HL-60 (cell line): ENCODE measurements around the gene KRTAP22-1.

ENCODE experiments used
- DNase-seq, 2 experiments: peaks; one replicate each; pipeline ENCODE4 v3.0.0-alpha.2; 2010 to 2020; ENCODE audit warnings: low read depth in 1 of 2, low spot score in 1 of 2
- H3K27ac ChIP-seq: fragments of 250-450 bp; sonication (Bioruptor Pico); replicated peaks from 2 replicates; pipeline ENCODE4 v1.5.1; 2020; ENCODE audit warnings: mild to moderate bottlenecking, moderate library complexity
- H3K27me3 ChIP-seq: fragments of 250-450 bp; sonication (Bioruptor Pico); 2 replicates; pipeline ENCODE4 v1.5.1; 2021; ENCODE audit warnings: mild to moderate bottlenecking, moderate library complexity; ENCODE audit not compliant: insufficient read depth, poor library complexity, severe bottlenecking
- H3K4me3 ChIP-seq: replicated peaks from 2 replicates; pipeline ENCODE4 v1.5.1; 2011; ENCODE audit warnings: mild to moderate bottlenecking, control low read depth, low read length; ENCODE audit not compliant: insufficient read depth
- GABPA ChIP-seq: IDR thresholded peaks from 2 replicates; pipeline ENCODE4 v1.6.1; 2012; ENCODE audit warnings: low read depth
- POLR2AphosphoS5 ChIP-seq: IDR thresholded peaks from 2 replicates; pipeline ENCODE4 v1.6.1; 2012; ENCODE audit warnings: low read depth
- SPI1 ChIP-seq: IDR thresholded peaks from 2 replicates; pipeline ENCODE4 v1.6.1; 2012; ENCODE audit warnings: low read depth, mild to moderate bottlenecking, borderline replicate concordance
- TF ChIP-seq, protein P1 (sequence below): IDR thresholded peaks from 2 replicates; pipeline ENCODE4 v1.6.1; 2012; ENCODE audit warnings: low read depth; ENCODE audit not compliant: insufficient replicate concordance
- TF ChIP-seq, protein P2 (sequence below): IDR thresholded peaks from one replicate; pipeline ENCODE4 v1.5.1; 2011; ENCODE audit warnings: low read length, control low read depth, inconsistent platforms; ENCODE audit not compliant: insufficient read depth

KRTAP22-1 gene

DNA sequence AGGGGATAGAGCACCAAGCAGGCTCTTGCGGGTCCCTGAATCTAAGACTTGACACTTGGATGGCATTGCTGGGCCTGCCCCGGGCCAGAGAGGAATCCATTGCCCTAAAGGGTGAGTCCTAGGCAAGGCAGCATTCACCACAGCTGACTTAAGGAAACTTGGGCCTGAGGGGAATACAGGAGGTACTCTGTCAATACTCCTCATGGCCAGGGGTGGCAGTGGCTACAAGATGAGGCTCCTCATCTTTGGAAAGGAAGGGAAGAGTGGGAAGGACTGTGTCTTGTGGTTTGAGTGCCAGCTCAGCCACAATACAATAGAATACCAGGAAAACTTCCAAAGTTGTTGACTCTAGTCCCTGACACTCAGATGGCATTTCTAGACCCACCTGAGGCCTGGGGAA, 5.1 kb downstream of the KRTAP22-1 start:
- Histone ChIP-seq H3K27me3 (no peaks in the 10 kb centered on the region), H3K27ac (no peak overlapping the region), H3K4me3 (no peak overlapping the region)
- no peak for TF ChIP-seq GABPA
- TF ChIP-seq SPI1 = no peak
- TF ChIP-seq POLR2AphosphoS5 = no peak
- TF ChIP-seq, protein P1, sequence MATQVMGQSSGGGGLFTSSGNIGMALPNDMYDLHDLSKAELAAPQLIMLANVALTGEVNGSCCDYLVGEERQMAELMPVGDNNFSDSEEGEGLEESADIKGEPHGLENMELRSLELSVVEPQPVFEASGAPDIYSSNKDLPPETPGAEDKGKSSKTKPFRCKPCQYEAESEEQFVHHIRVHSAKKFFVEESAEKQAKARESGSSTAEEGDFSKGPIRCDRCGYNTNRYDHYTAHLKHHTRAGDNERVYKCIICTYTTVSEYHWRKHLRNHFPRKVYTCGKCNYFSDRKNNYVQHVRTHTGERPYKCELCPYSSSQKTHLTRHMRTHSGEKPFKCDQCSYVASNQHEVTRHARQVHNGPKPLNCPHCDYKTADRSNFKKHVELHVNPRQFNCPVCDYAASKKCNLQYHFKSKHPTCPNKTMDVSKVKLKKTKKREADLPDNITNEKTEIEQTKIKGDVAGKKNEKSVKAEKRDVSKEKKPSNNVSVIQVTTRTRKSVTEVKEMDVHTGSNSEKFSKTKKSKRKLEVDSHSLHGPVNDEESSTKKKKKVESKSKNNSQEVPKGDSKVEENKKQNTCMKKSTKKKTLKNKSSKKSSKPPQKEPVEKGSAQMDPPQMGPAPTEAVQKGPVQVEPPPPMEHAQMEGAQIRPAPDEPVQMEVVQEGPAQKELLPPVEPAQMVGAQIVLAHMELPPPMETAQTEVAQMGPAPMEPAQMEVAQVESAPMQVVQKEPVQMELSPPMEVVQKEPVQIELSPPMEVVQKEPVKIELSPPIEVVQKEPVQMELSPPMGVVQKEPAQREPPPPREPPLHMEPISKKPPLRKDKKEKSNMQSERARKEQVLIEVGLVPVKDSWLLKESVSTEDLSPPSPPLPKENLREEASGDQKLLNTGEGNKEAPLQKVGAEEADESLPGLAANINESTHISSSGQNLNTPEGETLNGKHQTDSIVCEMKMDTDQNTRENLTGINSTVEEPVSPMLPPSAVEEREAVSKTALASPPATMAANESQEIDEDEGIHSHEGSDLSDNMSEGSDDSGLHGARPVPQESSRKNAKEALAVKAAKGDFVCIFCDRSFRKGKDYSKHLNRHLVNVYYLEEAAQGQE = no peak
- TF ChIP-seq, protein P2, sequence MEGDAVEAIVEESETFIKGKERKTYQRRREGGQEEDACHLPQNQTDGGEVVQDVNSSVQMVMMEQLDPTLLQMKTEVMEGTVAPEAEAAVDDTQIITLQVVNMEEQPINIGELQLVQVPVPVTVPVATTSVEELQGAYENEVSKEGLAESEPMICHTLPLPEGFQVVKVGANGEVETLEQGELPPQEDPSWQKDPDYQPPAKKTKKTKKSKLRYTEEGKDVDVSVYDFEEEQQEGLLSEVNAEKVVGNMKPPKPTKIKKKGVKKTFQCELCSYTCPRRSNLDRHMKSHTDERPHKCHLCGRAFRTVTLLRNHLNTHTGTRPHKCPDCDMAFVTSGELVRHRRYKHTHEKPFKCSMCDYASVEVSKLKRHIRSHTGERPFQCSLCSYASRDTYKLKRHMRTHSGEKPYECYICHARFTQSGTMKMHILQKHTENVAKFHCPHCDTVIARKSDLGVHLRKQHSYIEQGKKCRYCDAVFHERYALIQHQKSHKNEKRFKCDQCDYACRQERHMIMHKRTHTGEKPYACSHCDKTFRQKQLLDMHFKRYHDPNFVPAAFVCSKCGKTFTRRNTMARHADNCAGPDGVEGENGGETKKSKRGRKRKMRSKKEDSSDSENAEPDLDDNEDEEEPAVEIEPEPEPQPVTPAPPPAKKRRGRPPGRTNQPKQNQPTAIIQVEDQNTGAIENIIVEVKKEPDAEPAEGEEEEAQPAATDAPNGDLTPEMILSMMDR = no peak
- DNase-seq = no peak

DNA sequence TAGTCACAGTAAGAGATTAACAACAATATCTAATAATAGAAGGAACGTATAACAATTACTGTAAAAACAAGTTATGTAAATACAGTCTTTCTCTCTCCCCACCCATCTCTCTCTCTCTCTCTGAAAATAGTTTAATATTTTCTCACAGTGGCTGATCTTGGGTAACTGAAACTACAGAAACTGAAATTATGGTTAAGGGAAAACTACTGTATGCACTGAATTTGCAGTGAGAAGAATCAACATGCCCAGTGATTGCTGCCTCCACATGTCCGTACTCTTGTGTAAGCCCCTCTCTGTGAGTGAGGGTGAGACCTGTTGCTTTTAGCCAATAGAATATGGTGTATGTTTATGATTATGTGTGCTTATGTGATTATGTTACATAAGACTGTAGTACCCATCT, 11.2 kb downstream of the KRTAP22-1 start:
- TF ChIP-seq, protein P1 = no peak
- TF ChIP-seq, protein P2 = no peak
- TF ChIP-seq POLR2AphosphoS5 (no peak), SPI1 (no peak), GABPA (no peak)
- Histone ChIP-seq H3K27ac (no peak overlapping the region), H3K4me3 (no peak overlapping the region), H3K27me3 (no peaks in the 10 kb centered on the region)
- no peak for DNase-seq

DNA sequence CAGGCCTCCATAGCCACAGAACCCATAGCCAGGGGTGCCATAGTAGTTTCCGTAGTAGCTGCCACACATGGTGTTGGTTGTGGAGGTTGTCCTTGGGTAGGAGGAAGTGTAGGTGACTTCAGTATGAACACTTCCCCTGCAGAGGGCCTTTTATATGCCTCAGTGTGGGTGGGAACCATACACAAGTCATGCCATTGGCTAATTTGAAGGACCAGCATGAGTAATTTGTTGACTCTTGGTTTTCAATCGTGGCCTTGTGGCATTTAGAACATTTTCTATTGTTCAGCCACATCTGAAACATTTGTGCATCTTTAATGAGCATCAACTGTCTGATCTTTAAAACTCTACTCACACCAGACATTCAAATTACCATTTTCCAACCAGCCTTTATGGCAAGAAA, 12.9 kb downstream of the KRTAP22-1 start, which contains the start of gene KRTAP6-1:
TSS of gene KRTAP6-1 (minus strand) at position 95 of the 400 bp plus-strand sequence. CDS start at position 69, 26 bp downstream.
- H3K27me3 ChIP-seq = no peaks in the 10 kb centered on the region
- DNase-seq = no peak
- no peak for TF ChIP-seq GABPA
- TF ChIP-seq, protein P2 = no peak
- no peak for TF ChIP-seq SPI1
- TF ChIP-seq, protein P1 = no peak
- TF ChIP-seq POLR2AphosphoS5 = no peak
- H3K4me3 ChIP-seq = no peak within 1 kb of the TSS
- no peak within 1 kb of the TSS for H3K27ac ChIP-seq
